Measurements from ENCODE around the gene TCOF1. TPM values are rescaled to one million over a fixed set of nuclear protein-coding genes. Genes with fewer than 3 reads are reported as not detected.

Gene TCOF1
- polyA plus RNA-seq, 1 donor (not counting 4 experiments of a cell fraction or from before 2014, with no cell fraction given) = 13.6 TPM

DNA sequence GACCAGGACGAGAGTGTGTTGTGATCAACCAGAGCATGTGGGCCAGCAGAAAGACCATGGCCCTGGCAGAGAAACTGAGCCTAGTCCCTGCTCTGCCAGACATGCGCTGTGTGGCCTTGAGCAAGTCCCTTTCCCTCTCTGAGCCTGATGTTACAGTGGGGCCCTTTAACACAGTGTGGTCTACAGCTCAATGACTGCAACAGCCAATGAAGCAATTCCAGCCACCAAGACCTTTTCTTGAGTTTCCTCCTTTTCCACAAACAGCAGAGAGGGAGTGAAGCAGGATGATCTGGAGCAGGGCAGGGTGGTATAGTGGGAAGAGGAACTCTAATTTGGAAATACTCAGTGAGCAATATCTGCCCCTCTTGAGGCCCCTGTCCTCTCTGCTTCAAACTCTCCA is 29.0 kb upstream of the TCOF1 start:
- Histone ChIP-seq H3K4me1 (ENCODE audit: control insufficient read depth, extremely low read depth, insufficient read depth, low read length) (peaks cover 5% of the 10 kb centered on the region), H3K4me2 (ENCODE audit: control insufficient read depth, extremely low read depth, insufficient read depth, low read depth, low read length) (no peak overlapping the region), H3K9me3 (ENCODE audit: control insufficient read depth, low read depth, low read length) (no peaks in the 10 kb centered on the region), H3K4me3 (ENCODE audit: control insufficient read depth in 2 of 3, extremely low read depth in 1 of 3, insufficient read depth in 2 of 3, low read depth in 1 of 3, low read length in 3 of 3) (no peak overlapping the region), H3K36me3 (ENCODE audit: control insufficient read depth in 2 of 2, extremely low read depth in 1 of 2, insufficient read depth in 2 of 2, low read length in 2 of 2) (no peaks in the 10 kb centered on the region), H3K27me3 (ENCODE audit: control insufficient read depth, extremely low read depth, insufficient read depth, low read length) (no peaks in the 10 kb centered on the region), H3K9ac (ENCODE audit: control insufficient read depth, extremely low read depth, insufficient read depth, low read length) (no peak overlapping the region), H3K27ac (ENCODE audit: control insufficient read depth, insufficient read depth, low read length) (no peak overlapping the region), H3K9me1 (ENCODE audit: control insufficient read depth, extremely low read depth, insufficient read depth, low read length) (no peaks in the 10 kb centered on the region), H4K20me1 (ENCODE audit: control insufficient read depth, extremely low read depth, insufficient read depth, low read length) (no peaks in the 10 kb centered on the region), H2AFZ (ENCODE audit: control insufficient read depth, low read length) (no peak overlapping the region), H3K79me2 (ENCODE audit: control insufficient read depth, insufficient read depth, low read length) (no peaks in the 10 kb centered on the region)
- no peak for DNase-seq (ENCODE audit: low read depth, low spot score)
- TF ChIP-seq EZH2 (IDR thresholded peaks at IDR 0.05; ENCODE audit: low read length) (no peak), CTCF (optimal IDR thresholded peaks at IDR 0.05 in 1 of 3, IDR thresholded peaks at IDR 0.05 in 1 of 3, conservative IDR thresholded peaks at IDR 0.05 in 1 of 3; ENCODE audit: extremely low read depth in 1 of 3, insufficient read depth in 2 of 3, low read length in 3 of 3) (no peak)
- dilution Hi-C loops (cut with MboI; ENCODE audit: extremely low pct_ligation_motif_present, low sequenced_read_pairs) = no loop called here
- FAIRE-seq = no peak

DNA sequence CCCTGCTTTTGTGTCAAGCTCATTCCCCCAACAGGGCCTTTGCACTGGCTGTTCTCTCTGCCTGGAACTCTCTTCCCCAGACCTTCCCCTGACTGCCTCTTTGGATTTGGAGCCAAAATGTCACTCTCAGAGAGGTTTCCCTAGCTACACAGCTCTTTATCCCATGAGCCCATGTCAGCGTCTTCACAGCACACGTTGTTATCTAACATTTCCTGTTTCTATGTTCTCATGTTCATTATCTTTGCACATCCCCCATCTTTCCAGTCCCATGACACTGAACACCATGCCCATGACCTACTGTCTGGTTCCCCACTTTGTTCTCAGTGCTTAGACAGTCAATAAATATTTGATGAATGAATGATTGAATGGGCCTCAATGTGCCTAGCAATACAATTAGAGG is 28.5 kb upstream of the TCOF1 start:
- H3K27ac ChIP-seq (ENCODE audit: control insufficient read depth, insufficient read depth, low read length) = no peak overlapping the region
- H3K9me3 ChIP-seq (ENCODE audit: control insufficient read depth, low read depth, low read length) = no peaks in the 10 kb centered on the region
- no peaks in the 10 kb centered on the region for H3K9me1 ChIP-seq (ENCODE audit: control insufficient read depth, extremely low read depth, insufficient read depth, low read length)
- no peak for DNase-seq (ENCODE audit: low read depth, low spot score)
- no peaks in the 10 kb centered on the region for H4K20me1 ChIP-seq (ENCODE audit: control insufficient read depth, extremely low read depth, insufficient read depth, low read length)
- no peak overlapping the region for H3K9ac ChIP-seq (ENCODE audit: control insufficient read depth, extremely low read depth, insufficient read depth, low read length)
- H2AFZ ChIP-seq (ENCODE audit: control insufficient read depth, low read length) = no peak overlapping the region
- H3K4me1 ChIP-seq (ENCODE audit: control insufficient read depth, extremely low read depth, insufficient read depth, low read length) = peaks cover under 1% of the 10 kb centered on the region
- TF ChIP-seq EZH2 (IDR thresholded peaks at IDR 0.05; ENCODE audit: low read length) = no peak
- no peak for TF ChIP-seq CTCF (optimal IDR thresholded peaks at IDR 0.05 in 1 of 3, IDR thresholded peaks at IDR 0.05 in 1 of 3, conservative IDR thresholded peaks at IDR 0.05 in 1 of 3; ENCODE audit: extremely low read depth in 1 of 3, insufficient read depth in 2 of 3, low read length in 3 of 3)
- H3K36me3 ChIP-seq (ENCODE audit: control insufficient read depth in 2 of 2, extremely low read depth in 1 of 2, insufficient read depth in 2 of 2, low read length in 2 of 2) = no peaks in the 10 kb centered on the region
- dilution Hi-C loops (cut with MboI; ENCODE audit: extremely low pct_ligation_motif_present, low sequenced_read_pairs) = no loop called here
- FAIRE-seq = peak; percentile 58
- no peak overlapping the region for H3K4me3 ChIP-seq (ENCODE audit: control insufficient read depth in 2 of 3, extremely low read depth in 1 of 3, insufficient read depth in 2 of 3, low read depth in 1 of 3, low read length in 3 of 3)
- H3K27me3 ChIP-seq (ENCODE audit: control insufficient read depth, extremely low read depth, insufficient read depth, low read length) = no peaks in the 10 kb centered on the region
- H3K4me2 ChIP-seq (ENCODE audit: control insufficient read depth, extremely low read depth, insufficient read depth, low read depth, low read length) = no peak overlapping the region
- no peaks in the 10 kb centered on the region for H3K79me2 ChIP-seq (ENCODE audit: control insufficient read depth, insufficient read depth, low read length)

Data from keratinocyte (primary cell).